MM.1S (cell line): ENCODE results near the gene HIVEP1.

Experiments used
- EZH2 ChIP-seq: fragments of 300-600 bp; sonication (generic); optimal IDR thresholded peaks from 2 replicates; pipeline ENCODE3; 2017; ENCODE audit warnings: low read depth, mild to moderate bottlenecking, antibody characterized with exemption, low read length, mixed read lengths
- TF ChIP-seq, protein P1 (sequence below): fragments of 300-600 bp; sonication (generic); IDR thresholded peaks from 2 replicates; pipeline ENCODE4 v1.5.1; 2016; ENCODE audit warnings: antibody characterized with exemption, low read length, mixed read lengths

DNA sequence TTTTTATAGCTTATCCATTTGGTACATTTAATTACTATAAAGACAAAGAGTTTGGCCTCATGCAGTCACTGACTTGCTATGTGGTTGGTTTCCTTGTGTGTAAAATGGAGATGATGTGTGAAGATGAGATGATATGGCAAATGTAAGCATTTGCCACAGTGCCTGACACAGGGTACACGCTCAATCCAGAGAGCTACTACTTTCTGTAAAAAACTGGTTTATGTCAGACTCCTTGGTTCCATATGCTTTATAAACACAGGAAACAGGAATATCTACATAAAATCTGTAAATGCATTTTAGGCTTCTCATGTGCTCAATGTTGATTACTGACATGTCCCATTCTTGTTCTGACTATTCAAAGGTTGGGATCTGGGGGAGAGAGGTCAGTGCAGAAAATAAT lies 10.4 kb downstream of the HIVEP1 start:
- TF ChIP-seq EZH2: no peak
- TF ChIP-seq, protein P1, sequence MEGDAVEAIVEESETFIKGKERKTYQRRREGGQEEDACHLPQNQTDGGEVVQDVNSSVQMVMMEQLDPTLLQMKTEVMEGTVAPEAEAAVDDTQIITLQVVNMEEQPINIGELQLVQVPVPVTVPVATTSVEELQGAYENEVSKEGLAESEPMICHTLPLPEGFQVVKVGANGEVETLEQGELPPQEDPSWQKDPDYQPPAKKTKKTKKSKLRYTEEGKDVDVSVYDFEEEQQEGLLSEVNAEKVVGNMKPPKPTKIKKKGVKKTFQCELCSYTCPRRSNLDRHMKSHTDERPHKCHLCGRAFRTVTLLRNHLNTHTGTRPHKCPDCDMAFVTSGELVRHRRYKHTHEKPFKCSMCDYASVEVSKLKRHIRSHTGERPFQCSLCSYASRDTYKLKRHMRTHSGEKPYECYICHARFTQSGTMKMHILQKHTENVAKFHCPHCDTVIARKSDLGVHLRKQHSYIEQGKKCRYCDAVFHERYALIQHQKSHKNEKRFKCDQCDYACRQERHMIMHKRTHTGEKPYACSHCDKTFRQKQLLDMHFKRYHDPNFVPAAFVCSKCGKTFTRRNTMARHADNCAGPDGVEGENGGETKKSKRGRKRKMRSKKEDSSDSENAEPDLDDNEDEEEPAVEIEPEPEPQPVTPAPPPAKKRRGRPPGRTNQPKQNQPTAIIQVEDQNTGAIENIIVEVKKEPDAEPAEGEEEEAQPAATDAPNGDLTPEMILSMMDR: no peak
